ENCODE data around the gene KRTAP10-5.
A peak's percentile ranks its signal among the peaks of the same experiment; 100 is the strongest.
"Not testable (repeated sequence)": the region's sequence is repeated elsewhere in the genome, so short reads cannot be mapped to it uniquely, and the experiment has no call there.

The KRTAP10-5 gene

GRCh38 chr21:44569861-44570517 lies 10.4 kb downstream of the KRTAP10-5 start:
- DNase-seq = no peak

- peak in 1 of 2 experiments; percentile 66 for DNase-seq
These were observed 11.5 kb downstream of the KRTAP10-5 start for GRCh38 chr21:44568667-44569556.

GRCh38 chr21:44568261-44568660 lies 12.1 kb downstream of the KRTAP10-5 start:
- no peak for DNase-seq

GRCh38 chr21:44567481-44568171 lies 12.8 kb downstream of the KRTAP10-5 start:
- no peak for DNase-seq

- DNase-seq = no peak
These were observed 14.0 kb downstream of the KRTAP10-5 start for GRCh38 chr21:44566403-44566802.

- DNase-seq = no peak
These were observed 15.4 kb downstream of the KRTAP10-5 start for GRCh38 chr21:44564886-44565598.

- DNase-seq = no peak
These were observed 16.3 kb downstream of the KRTAP10-5 start for GRCh38 chr21:44564099-44564498.

- no peak for DNase-seq
These were observed 21.7 kb downstream of the KRTAP10-5 start, which contains the start of gene KRTAP10-3 for GRCh38 chr21:44558695-44559094. KRTAP10-3 (minus strand) TSS chr21:44558795; CDS start chr21:44558715, 80 bp downstream.

- peak in 1 of 2 experiments; percentile 8 for DNase-seq
These were observed 22.1 kb downstream of the KRTAP10-5 start for GRCh38 chr21:44558329-44558675.

- no peak for DNase-seq
These were observed 22.7 kb downstream of the KRTAP10-5 start for GRCh38 chr21:44557491-44558328.

GRCh38 chr21:44556879-44557278 lies 23.5 kb downstream of the KRTAP10-5 start:
- no peak for DNase-seq

- no peak for DNase-seq
These were observed 25.1 kb downstream of the KRTAP10-5 start for GRCh38 chr21:44555200-44555875.

- no peak for DNase-seq
These were observed 27.7 kb downstream of the KRTAP10-5 start for GRCh38 chr21:44552681-44553080.

GRCh38 chr21:44552136-44552535 lies 28.3 kb downstream of the KRTAP10-5 start:
- no peak for DNase-seq

GRCh38 chr21:44551340-44551961 lies 29.0 kb downstream of the KRTAP10-5 start, which contains the start of gene KRTAP10-2:
KRTAP10-2 (minus strand) TSS chr21:44551505; CDS start chr21:44551458, 47 bp downstream.
- peak in 1 of 2 experiments; percentile 26 for DNase-seq

- DNase-seq = no peak
These were observed 29.6 kb downstream of the KRTAP10-5 start for GRCh38 chr21:44550807-44551206.

- DNase-seq = not testable (repeated sequence)
These were observed 30.1 kb downstream of the KRTAP10-5 start for GRCh38 chr21:44550285-44550684.

GRCh38 chr21:44549525-44550211 lies 30.7 kb downstream of the KRTAP10-5 start:
- peak in 1 of 2 experiments; percentile 75 for DNase-seq

- DNase-seq = no peak
These were observed 31.5 kb downstream of the KRTAP10-5 start for GRCh38 chr21:44548922-44549321.

- DNase-seq = no peak
These were observed 32.0 kb downstream of the KRTAP10-5 start for GRCh38 chr21:44548381-44548780.

Measured in NCI-H524 (cell line).